ENCODE measurements around the gene TSHZ1. TPM values are rescaled to one million over a fixed set of nuclear protein-coding genes. Genes with fewer than 3 reads are reported as not detected.
"Not testable (repeated sequence)": the region's sequence is repeated elsewhere in the genome, so short reads cannot be mapped to it uniquely, and the experiment has no call there.

TSHZ1 gene
- total RNA-seq, 4 donors from 2014 or later, result 14.1 to 23.3 (median 17.6) TPM

GRCh38 chr18:75185460-75185859, 25.1 kb upstream of the TSHZ1 start:
- no peak for TF ChIP-seq POLR2A (IDR thresholded peaks at IDR 0.05)
- TF ChIP-seq, protein P1, sequence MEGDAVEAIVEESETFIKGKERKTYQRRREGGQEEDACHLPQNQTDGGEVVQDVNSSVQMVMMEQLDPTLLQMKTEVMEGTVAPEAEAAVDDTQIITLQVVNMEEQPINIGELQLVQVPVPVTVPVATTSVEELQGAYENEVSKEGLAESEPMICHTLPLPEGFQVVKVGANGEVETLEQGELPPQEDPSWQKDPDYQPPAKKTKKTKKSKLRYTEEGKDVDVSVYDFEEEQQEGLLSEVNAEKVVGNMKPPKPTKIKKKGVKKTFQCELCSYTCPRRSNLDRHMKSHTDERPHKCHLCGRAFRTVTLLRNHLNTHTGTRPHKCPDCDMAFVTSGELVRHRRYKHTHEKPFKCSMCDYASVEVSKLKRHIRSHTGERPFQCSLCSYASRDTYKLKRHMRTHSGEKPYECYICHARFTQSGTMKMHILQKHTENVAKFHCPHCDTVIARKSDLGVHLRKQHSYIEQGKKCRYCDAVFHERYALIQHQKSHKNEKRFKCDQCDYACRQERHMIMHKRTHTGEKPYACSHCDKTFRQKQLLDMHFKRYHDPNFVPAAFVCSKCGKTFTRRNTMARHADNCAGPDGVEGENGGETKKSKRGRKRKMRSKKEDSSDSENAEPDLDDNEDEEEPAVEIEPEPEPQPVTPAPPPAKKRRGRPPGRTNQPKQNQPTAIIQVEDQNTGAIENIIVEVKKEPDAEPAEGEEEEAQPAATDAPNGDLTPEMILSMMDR (IDR thresholded peaks at IDR 0.05), result no peak
- intact Hi-C loops (cut with DNase I; ENCODE audit: low total_unique reads), result no loop called here
- no peak for DNase-seq (ENCODE audit: low spot score in 2 of 2)
- WGBS, 2 donors, result 55 to 69% methylated on average over 3 of the region's 3 CpGs
- H3K4me3 ChIP-seq (ENCODE audit: low read depth, poor library complexity, severe bottlenecking), result no peak overlapping the region

DNA sequence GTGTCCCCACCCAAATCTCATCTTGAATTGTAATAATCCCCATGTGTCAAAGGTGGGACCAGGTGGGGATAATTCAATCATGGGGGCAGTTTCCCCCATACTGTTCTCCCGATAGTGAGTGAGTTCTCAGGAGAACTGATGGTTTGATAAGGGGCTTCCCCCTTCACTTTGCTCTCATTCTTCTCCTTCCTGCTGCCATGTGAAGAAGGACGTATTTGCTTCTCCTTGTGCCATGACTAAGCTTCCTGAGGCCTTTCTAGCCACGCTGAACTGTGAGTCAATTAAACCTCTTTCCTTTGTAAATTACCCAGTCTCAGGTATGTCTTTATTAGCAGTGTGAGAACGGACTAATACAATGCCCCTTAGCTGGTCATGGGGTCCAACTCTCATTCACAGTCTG, 22.9 kb upstream of the TSHZ1 start:
- H3K4me3 ChIP-seq (ENCODE audit: low read depth, poor library complexity, severe bottlenecking); intact Hi-C loops (cut with DNase I; ENCODE audit: low total_unique reads); DNase-seq (ENCODE audit: low spot score in 2 of 2): not testable (repeated sequence)
- WGBS, 2 donors, result 82 to 85% methylated on average over 4 of the region's 4 CpGs

DNA sequence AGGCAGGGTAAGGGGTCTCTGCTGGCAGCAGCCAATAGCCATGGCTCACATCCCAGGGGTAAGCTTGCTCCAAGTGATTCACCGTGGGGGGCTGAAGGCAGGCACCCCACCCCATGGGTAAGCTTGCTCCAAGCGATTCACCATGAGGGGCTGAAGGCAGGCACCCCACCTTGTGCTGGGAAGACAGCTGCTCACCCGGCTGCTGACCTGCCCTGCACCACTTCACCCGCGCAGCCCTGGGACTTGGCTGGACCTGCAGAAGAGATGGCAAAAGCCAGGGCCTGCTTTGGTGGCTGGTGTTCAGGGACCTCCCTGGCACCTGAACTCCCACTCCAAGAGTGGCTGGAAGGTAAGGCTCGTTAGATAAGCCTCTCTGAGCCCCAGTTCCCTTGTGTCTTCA, 20.9 kb upstream of the TSHZ1 start:
- WGBS, 2 donors, result 93 to 94% methylated on average over 5 to 6 of the region's 6 CpGs
- intact Hi-C loops (cut with DNase I; ENCODE audit: low total_unique reads), result no loop called here
- no peak overlapping the region for H3K4me3 ChIP-seq (ENCODE audit: low read depth, poor library complexity, severe bottlenecking)
- TF ChIP-seq, protein P1 (IDR thresholded peaks at IDR 0.05), result no peak
- TF ChIP-seq POLR2A (IDR thresholded peaks at IDR 0.05), result no peak
- no peak for DNase-seq (ENCODE audit: low spot score in 2 of 2)

- 92 to 93% methylated on average over 7 of the region's 7 CpGs for WGBS, 2 donors
- intact Hi-C loops (cut with DNase I; ENCODE audit: low total_unique reads), result no loop called here
- DNase-seq (ENCODE audit: low spot score in 2 of 2), result no peak
- TF ChIP-seq POLR2A (IDR thresholded peaks at IDR 0.05), result no peak
- TF ChIP-seq, protein P1 (IDR thresholded peaks at IDR 0.05), result no peak
- no peak overlapping the region for H3K4me3 ChIP-seq (ENCODE audit: low read depth, poor library complexity, severe bottlenecking)
These were observed 17.7 kb upstream of the TSHZ1 start for GRCh38 chr18:75192899-75193298.

- WGBS, 2 donors, result 6 to 12% methylated on average over 3 of the region's 3 CpGs
- H3K4me3 ChIP-seq (ENCODE audit: low read depth, poor library complexity, severe bottlenecking), result no peak overlapping the region
- intact Hi-C loops (cut with DNase I; ENCODE audit: low total_unique reads), result no loop called here
- TF ChIP-seq, protein P1 (IDR thresholded peaks at IDR 0.05), result no peak
- TF ChIP-seq POLR2A (IDR thresholded peaks at IDR 0.05), result no peak
- DNase-seq (ENCODE audit: low spot score in 2 of 2), result no peak
These were observed 12.6 kb upstream of the TSHZ1 start for GRCh38 chr18:75198036-75198435.

- TF ChIP-seq POLR2A (IDR thresholded peaks at IDR 0.05), result no peak
- TF ChIP-seq, protein P1 (IDR thresholded peaks at IDR 0.05), result no peak
- DNase-seq (ENCODE audit: low spot score in 2 of 2), result no peak
- WGBS, 2 donors, result 81 to 87% methylated on average over 4 of the region's 4 CpGs
- intact Hi-C loops (cut with DNase I; ENCODE audit: low total_unique reads), result no loop called here
- no peak overlapping the region for H3K4me3 ChIP-seq (ENCODE audit: low read depth, poor library complexity, severe bottlenecking)
These were observed 11.3 kb upstream of the TSHZ1 start for GRCh38 chr18:75199327-75199726.
